ENCODE measurements around the gene SLC8A1.

- TF ChIP-seq CTCF (conservative IDR thresholded peaks at IDR 0.05 in 1 of 2, IDR thresholded peaks at IDR 0.05 in 1 of 2; ENCODE audit: low read depth in 1 of 2, low read length in 2 of 2) (no peak), EZH2 (IDR thresholded peaks at IDR 0.05; ENCODE audit: low read length, missing control alignments) (no peak)
Observed at GRCh38 chr2:40128796-40129195, 323.1 kb downstream of the SLC8A1 start.
